ENCODE measurements around the gene KCNH1.

Gene KCNH1

DNA sequence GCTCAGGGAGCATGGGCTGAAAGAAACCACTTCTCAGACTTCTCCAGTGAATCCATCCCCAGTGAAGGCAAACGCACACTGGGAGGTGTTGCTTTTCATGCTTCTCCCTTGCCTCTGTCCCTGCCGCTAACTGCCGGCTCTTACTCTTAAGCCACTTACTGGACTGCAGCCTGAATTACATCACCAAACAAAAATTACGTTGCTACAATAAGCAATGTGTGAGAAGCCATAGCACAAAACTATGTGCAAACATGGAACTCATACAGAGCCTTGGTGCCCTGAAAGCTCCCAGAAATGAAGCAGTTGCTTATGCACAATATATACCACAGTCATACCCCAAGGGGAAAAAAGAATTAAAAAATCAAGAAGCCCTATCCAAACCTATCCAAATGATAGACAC, 375.2 kb downstream of the KCNH1 start:
- DNase-seq (ENCODE audit: extremely low read depth, low read depth) = no peak
- no peak for TF ChIP-seq CTCF (IDR thresholded peaks at IDR 0.05; ENCODE audit: low read depth, low read length)

DNA sequence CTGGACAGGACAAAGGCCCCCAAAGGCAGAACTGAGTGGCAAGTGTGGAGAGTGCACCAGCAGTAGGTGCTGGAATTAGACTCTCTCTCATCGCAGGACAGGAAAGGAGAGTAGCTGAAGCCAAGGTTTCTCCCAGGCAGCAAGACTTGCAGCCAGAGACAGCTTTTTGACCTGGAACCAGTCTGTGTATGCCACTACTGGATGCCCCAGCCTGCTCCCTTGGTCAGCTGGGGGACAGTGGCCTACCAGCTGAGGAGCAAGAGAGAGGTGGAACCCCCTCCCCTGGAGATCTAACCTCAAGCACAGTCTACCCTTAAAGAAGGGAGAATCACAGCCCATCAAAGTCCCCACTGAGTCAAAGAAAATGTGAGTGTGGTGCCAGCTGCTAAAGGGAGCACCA, 375.7 kb downstream of the KCNH1 start:
- DNase-seq (ENCODE audit: extremely low read depth, low read depth) = no peak
- no peak for TF ChIP-seq CTCF (IDR thresholded peaks at IDR 0.05; ENCODE audit: low read depth, low read length)

DNA sequence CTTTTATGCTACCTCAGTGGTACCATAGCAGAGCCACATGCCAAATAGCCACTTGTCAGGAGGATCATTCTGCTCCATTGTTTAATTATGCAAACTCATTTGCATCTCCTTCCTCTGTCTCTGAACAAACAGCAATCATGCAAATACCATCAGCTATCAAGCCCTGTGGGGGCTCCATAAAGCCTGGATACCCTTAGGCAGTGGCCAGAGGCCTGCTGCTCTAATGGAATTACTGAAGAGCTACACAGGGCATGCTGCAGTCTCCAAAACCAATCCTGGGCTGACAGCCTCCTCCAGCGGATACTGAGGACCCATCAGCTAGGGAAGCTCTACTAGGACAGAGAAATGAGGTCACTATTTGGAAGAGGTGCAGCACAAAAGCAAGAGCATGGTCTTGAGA, 376.3 kb downstream of the KCNH1 start:
- DNase-seq (ENCODE audit: extremely low read depth, low read depth) = no peak
- TF ChIP-seq CTCF (IDR thresholded peaks at IDR 0.05; ENCODE audit: low read depth, low read length) = no peak

DNA sequence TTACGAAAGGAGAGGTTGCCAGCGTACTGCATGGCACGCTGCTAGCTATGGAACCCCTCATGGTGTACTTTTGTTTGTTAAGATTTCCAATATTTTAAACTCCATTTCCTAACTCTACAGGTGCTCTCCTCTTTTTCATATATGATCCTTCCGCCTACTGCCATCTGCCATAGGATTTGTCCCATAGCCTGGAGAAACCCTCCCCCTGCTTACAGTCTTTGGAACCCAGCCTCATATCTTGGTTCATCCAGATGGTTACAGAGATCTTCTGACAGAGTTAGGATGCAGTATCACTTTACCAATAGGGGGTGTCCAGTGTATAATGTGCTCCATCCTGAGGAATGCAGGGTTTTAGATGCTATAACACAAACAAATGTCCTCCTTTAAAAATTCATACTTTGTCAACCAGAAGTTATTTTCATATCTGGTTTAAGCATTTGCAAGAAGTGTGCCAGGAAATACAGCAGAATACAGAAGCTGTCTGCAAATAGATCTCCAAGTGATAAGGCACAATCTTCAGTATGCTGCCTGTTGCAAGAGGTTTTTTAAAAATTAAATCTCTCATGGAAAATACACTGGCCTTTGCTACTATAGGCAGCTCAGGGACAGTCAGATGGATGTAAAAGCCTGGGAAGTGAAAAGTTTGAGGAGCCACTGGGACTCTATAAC, 377.8 kb downstream of the KCNH1 start:
- no peak for TF ChIP-seq CTCF (IDR thresholded peaks at IDR 0.05; ENCODE audit: low read depth, low read length)
- no peak for DNase-seq (ENCODE audit: extremely low read depth, low read depth)

- DNase-seq (ENCODE audit: extremely low read depth, low read depth) = no peak
These were observed 378.9 kb downstream of the KCNH1 start for GRCh38 chr1:210754878-210755665.

GRCh38 chr1:210751911-210752310, 382.0 kb downstream of the KCNH1 start:
- no peak for DNase-seq (ENCODE audit: extremely low read depth, low read depth)
- no peak for TF ChIP-seq CTCF (IDR thresholded peaks at IDR 0.05; ENCODE audit: low read depth, low read length)

More at GRCh38 chr1:210754878-210755665, 378.9 kb downstream of the KCNH1 start:
- no peak for TF ChIP-seq CTCF (IDR thresholded peaks at IDR 0.05; ENCODE audit: low read depth, low read length)

GRCh38 chr1:210750468-210750867, 383.5 kb downstream of the KCNH1 start:
- TF ChIP-seq CTCF (IDR thresholded peaks at IDR 0.05; ENCODE audit: low read depth, low read length) = no peak
- no peak for DNase-seq (ENCODE audit: extremely low read depth, low read depth)

Data from AG09319 (cell line).